HG02642 (cell line): ENCODE results near the gene MAPK8.
"Not testable (repeated sequence)": the region's sequence is repeated elsewhere in the genome, so short reads cannot be mapped to it uniquely, and the experiment has no call there.

Experiments used
- ATAC-seq: cut with Tn5 transposase; IDR thresholded peaks from one replicate; pipeline ENCODE4 v1.9.1; 2021; ENCODE audit warnings: mild to moderate bottlenecking; ENCODE audit not compliant: unreplicated experiment, poor library complexity

Gene MAPK8

GRCh38 chr10:48410503-48410902 is 104.0 kb downstream of the MAPK8 start:
- no peak for ATAC-seq

DNA sequence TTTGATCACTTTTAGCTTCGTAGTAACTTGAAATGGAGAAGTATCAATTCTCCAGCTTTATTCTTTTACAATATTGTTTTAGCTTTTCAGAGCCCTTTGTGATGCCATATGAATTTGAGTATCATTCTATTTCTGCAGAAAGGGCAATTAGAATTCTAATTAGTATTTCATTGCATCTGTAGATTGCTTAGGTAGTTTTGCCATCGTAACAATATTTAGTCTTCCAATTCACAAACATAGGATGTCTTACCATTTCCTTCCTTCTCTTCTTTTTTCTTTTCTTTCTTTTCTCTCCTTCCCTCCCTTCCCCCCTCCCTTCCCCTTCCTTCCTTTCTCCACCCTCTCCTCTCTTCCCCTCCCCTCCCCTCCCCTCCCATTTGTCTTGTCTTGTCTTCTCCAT is 105.0 kb downstream of the MAPK8 start:
- no peak for ATAC-seq

DNA sequence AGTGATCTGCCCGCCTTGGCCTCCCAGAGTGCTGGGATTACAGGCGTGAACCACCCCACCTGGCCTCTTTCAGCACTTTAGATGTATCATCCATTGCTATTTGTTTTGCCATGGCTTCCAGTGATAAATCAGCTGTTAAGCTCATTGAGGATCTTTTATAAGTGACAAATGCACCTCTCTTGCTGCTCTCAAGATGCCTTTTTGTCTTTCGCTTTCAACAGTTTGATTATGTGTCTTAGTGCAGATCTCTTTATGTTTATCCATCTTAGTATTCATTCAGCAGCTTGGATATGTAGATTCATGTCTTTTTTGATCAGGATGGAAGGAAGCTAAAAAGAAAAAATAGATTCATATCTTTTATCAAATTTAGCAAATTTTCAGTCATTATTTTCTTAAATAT is 105.6 kb downstream of the MAPK8 start:
- no peak for ATAC-seq

- no peak for ATAC-seq
Observed at GRCh38 chr10:48412933-48413332, 106.5 kb downstream of the MAPK8 start.

GRCh38 chr10:48414160-48414559 is 107.7 kb downstream of the MAPK8 start:
- ATAC-seq = no peak

- no peak for ATAC-seq
Observed at GRCh38 chr10:48414778-48415177, 108.3 kb downstream of the MAPK8 start.

DNA sequence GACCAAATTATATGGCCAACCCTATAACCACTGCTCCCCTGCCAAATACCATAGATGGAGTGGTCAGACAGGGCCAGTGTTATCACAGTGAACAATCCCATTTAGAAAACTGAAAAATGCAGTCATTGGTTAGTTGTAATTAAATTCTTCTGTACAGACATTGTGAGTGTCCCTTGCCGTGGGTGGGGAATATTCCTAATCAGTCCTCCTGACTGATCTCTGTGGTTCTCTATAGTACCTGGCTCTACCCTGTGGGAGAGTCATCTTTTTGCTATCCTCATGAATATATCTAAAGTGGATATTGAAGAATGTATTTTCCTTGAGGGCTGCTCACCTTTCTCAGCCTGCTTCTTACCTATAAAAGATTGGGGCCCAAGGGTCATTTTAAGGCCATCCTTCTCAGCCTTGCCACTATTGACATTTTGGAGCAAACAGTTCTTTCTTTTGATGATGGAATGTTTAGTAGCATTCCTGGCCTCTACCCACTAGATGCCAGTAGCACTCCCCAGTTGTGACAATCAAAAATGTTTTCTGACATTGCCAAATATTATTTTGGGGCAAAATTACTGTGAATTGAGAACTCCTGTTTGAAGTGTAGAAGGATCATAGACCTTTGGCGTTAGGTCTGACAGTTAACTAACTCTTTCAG is 110.2 kb downstream of the MAPK8 start:
- ATAC-seq = no peak

- ATAC-seq = no peak
Observed at GRCh38 chr10:48417374-48417773, 110.9 kb downstream of the MAPK8 start.

DNA sequence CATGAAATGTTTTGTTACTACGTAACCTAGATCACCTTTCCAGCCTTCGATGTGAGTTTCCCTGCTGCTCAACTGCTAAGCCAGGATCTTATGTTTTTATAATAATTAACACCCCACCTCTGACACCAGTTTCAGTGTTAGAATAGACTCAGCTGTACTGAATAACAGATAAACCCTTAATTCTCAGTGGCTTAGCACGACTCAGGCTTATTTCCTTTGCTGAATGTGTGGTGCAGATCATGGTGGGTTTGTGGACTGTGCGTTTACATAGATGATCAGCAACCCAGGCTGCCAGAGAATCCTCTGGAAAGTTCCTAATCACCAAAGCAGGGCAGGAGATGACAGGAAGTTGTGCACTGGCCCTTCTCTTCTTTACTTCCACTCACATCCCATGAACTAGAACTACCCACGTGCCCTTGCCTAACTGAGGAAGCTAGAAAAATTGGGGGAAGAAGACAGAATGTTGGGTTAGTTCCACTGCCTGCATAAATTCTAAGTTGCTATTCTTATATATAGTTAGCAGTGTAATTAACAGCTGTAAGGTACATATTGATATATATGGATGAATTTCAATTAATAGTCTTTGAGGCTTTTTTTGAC is 111.8 kb downstream of the MAPK8 start:
- ATAC-seq = no peak

- ATAC-seq = no peak
Observed at GRCh38 chr10:48419714-48420113, 113.2 kb downstream of the MAPK8 start.

DNA sequence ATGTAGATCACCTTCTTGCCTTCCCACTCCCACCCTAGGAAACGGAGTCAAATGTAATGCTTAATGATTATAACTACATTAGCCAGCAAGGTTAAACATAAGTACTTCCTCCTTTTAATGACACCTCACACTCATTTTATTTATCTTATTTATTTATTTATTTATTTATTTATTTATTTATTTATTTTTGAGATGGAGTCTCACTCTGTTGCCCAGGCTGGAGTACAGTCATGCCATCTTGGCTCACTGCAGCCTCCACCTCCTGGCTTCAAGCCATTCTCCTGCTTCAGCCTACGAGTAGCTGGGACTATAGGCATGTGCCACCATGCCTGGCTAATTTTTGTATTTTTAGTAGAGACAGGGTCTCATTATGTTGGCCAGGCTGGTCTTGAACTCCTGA is 115.4 kb downstream of the MAPK8 start:
- ATAC-seq = not testable (repeated sequence)

GRCh38 chr10:48423884-48424283 is 117.4 kb downstream of the MAPK8 start:
- ATAC-seq = no peak

DNA sequence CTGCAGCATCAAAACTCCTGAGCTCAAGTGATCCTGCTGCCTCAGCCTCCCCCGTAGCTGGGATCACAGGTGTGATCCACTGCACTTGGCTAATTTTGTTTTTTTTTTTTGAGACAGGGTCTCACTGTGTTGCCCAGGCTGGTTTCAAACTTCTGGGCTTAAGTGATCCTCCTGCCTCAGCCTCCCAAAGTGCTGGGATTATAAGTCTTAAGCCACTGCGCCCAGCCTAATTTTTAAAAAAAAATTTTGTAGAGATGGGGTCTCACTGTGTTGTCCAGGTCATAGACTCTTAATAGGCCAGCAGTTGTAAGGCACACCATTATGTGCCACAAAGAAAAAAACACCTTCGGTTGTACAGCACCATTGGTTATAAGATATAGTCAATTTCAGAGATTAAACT is 122.4 kb downstream of the MAPK8 start:
- ATAC-seq = no peak

- no peak for ATAC-seq
Observed at GRCh38 chr10:48429309-48429708, 122.8 kb downstream of the MAPK8 start.

- no peak for ATAC-seq
Observed at GRCh38 chr10:48430402-48430993, 124.0 kb downstream of the MAPK8 start.

DNA sequence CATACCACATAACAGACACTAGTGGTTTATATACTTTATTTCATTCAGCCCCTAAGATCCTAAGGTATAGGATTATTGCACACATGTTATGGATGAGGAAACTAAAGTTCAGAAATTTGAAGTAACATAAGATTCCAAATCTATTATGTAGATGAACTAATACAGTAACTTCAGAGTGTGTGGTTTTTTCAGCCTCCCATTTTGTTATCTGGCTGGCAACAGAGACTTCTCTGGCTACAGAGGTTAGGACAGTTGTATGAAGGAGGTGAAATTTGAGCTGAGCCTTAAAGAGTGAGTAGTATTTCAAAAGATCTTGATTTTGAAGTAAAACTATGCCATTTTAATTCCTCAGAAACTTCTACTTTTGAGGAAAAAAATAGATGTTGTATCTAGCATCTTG is 125.4 kb downstream of the MAPK8 start:
- no peak for ATAC-seq

DNA sequence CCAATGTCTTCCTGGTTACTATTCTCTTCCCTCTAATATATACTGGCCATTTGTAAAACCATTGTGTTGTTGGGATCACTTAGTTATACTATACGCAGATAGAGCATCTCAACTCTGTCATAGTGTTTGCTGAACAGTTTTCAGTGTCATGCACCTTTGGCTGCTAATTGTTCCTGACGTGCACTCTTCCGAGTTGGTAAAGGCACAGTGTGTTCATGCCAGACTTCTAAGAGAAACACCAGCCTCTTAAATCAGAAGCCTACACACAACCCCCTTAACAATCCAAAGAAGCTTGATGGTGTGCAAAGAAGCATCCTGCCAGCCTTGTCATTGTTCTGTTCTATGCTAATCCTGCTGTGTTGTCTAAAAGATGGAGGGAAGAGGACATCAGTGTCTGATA is 131.1 kb downstream of the MAPK8 start:
- no peak for ATAC-seq

DNA sequence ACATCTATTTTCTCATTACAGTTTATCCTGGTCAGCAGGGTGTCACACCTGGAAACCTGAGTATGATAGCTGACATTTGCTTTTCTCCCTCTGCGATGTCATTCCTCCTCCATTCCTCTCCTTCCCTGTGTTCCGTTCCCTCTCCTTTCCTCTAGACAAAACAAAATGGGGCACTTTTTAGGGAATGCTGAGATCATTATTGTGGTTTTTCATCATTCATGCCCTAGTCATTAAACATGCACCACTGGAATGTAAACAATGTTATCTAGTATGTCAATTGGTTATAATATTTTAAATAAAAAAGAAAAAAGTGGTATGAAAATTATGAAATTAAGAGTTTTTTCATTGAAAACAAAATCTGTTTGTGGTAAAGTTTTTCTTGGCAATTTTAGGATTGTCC is 132.6 kb downstream of the MAPK8 start:
- ATAC-seq = no peak

DNA sequence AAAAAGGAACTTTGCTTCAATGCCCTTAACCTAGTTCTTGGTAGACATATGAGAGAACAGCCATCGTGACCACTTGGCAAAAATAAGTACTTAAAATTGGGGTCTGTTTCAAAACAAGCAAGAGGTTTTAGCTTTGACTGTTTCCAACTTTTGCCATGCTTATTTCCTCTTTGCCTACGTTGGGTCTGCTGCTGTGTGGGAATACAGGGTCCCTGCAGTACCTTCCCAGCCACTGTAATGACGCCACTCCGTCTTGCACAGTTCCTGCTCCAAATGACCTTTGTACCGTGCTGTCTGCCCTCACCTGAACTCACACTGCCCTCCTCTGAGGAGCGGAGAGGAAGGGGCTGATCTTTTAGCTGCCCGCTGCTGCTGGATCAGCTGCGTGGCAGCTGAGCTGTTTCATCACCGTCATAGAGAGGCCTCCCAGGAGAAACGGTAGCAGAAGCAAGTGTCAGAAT is 133.1 kb downstream of the MAPK8 start:
- no peak for ATAC-seq

DNA sequence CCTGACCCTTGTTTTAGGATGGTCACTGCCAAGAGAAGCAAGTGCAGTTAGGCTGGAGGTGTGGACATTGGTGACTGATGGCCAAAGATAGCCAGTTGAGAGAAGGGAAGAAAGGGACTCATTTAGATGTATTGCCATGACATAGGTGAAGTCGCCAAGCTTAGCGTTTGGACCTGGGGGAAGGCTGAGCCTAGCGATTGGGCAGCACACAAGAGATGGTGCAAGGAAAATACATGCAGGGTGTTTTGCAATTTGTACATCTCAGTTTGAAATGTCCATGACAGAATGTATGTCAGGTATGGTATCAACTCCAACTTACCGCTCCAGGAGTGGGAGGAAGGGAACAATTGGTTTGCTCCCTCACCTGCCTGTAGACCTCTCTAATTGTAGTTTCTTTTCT is 134.3 kb downstream of the MAPK8 start:
- no peak for ATAC-seq

GRCh38 chr10:48442090-48442808 is 135.8 kb downstream of the MAPK8 start:
- no peak for ATAC-seq
